ENCODE measurements around the gene SEC11A. TPM values are rescaled to one million over a fixed set of nuclear protein-coding genes. Genes with fewer than 3 reads are reported as not detected.

The SEC11A gene
- total RNA-seq, 1 donor from 2014 or later: 31.6 TPM

GRCh38 chr15:84734794-84735479 is 19.0 kb upstream of the SEC11A start:
- Histone ChIP-seq H3K36me3 (no peaks in the 10 kb centered on the region), H3K9me3 (no peaks in the 10 kb centered on the region), H3K27me3 (no peaks in the 10 kb centered on the region), H3K27ac (no peak overlapping the region), H3K4me3 (no peak overlapping the region), H3K4me1 (no peaks in the 10 kb centered on the region)
- intact Hi-C loops (cut with DNase I): no loop called here
- no peak for TF ChIP-seq CTCF (IDR thresholded peaks at IDR 0.05)
- peak in 1 of 2 donors; percentile 68 for DNase-seq (ENCODE audit: low spot score in 2 of 2)

GRCh38 chr15:84731774-84732173 is 15.8 kb upstream of the SEC11A start:
- Histone ChIP-seq H3K9me3 (no peaks in the 10 kb centered on the region), H3K27ac (no peak overlapping the region), H3K36me3 (no peaks in the 10 kb centered on the region), H3K27me3 (no peaks in the 10 kb centered on the region), H3K4me3 (no peak overlapping the region), H3K4me1 (no peaks in the 10 kb centered on the region)
- TF ChIP-seq CTCF (IDR thresholded peaks at IDR 0.05): no peak
- intact Hi-C loops (cut with DNase I): no loop called here
- DNase-seq (ENCODE audit: low spot score in 2 of 2): no peak

GRCh38 chr15:84727429-84727828 is 11.5 kb upstream of the SEC11A start:
- no peak for TF ChIP-seq CTCF (IDR thresholded peaks at IDR 0.05)
- no peak overlapping the region for H3K4me3 ChIP-seq
- H3K27ac ChIP-seq: no peak overlapping the region
- H3K36me3 ChIP-seq: no peaks in the 10 kb centered on the region
- H3K27me3 ChIP-seq: no peaks in the 10 kb centered on the region
- intact Hi-C loops (cut with DNase I): no loop called here
- no peaks in the 10 kb centered on the region for H3K4me1 ChIP-seq
- no peak for DNase-seq (ENCODE audit: low spot score in 2 of 2)
- no peaks in the 10 kb centered on the region for H3K9me3 ChIP-seq

- peak overlapping the region in 1 of 2 donors; percentile 48 for H3K27ac ChIP-seq
- no peaks in the 10 kb centered on the region for H3K36me3 ChIP-seq
- DNase-seq (ENCODE audit: low spot score in 2 of 2): no peak
- H3K9me3 ChIP-seq: no peaks in the 10 kb centered on the region
- H3K27me3 ChIP-seq: no peaks in the 10 kb centered on the region
- H3K4me1 ChIP-seq: no peaks in the 10 kb centered on the region
- no peak overlapping the region for H3K4me3 ChIP-seq
- intact Hi-C loops (cut with DNase I): no loop called here
- no peak for TF ChIP-seq CTCF (IDR thresholded peaks at IDR 0.05)
Observed at GRCh38 chr15:84725001-84725491, 9.1 kb upstream of the SEC11A start.

GRCh38 chr15:84722628-84723027 is 6.7 kb upstream of the SEC11A start:
- TF ChIP-seq CTCF (IDR thresholded peaks at IDR 0.05): no peak
- no peak for DNase-seq (ENCODE audit: low spot score in 2 of 2)
- no peaks in the 10 kb centered on the region for H3K36me3 ChIP-seq
- H3K9me3 ChIP-seq: no peaks in the 10 kb centered on the region
- H3K27me3 ChIP-seq: no peaks in the 10 kb centered on the region
- no peaks in the 10 kb centered on the region for H3K4me1 ChIP-seq
- intact Hi-C loops (cut with DNase I): no loop called here
- H3K27ac ChIP-seq: no peak overlapping the region
- H3K4me3 ChIP-seq: no peak overlapping the region
